BJ (cell line): ENCODE results near the gene MDM2. TPM values are rescaled to one million over a fixed set of nuclear protein-coding genes. Genes with fewer than 3 reads are reported as not detected.

Source experiments
- CTCF ChIA-PET: fragments of 350-600 bp; formaldehyde crosslinking; extraction: SDS; loops from one replicate; lab custom pipeline; 2021; ENCODE audit warnings: antibody characterized with exemption, inconsistent platforms; lab: Yijun Ruan, JAX
- POLR2A ChIA-PET: fragments of 300-600 bp; sonication (Branson Sonifier 250); formaldehyde crosslinking; extraction: SDS; loops from one replicate; lab custom pipeline; 2021; ENCODE audit warnings: antibody characterized with exemption; lab: Charles Lee
- DNase-seq: peaks from one replicate; pipeline ENCODE4 v3.0.0-alpha.2; 2011; ENCODE audit warnings: low read depth
- H3K27me3 ChIP-seq: 2 replicates; pipeline ENCODE4 v1.6.0; 2011; ENCODE audit warnings: low read length; ENCODE audit not compliant: control insufficient read depth, insufficient read depth
- H3K36me3 ChIP-seq: 2 replicates; pipeline ENCODE4 v1.5.1; 2011; ENCODE audit warnings: low read length; ENCODE audit not compliant: control insufficient read depth, insufficient read depth
- H3K4me3 ChIP-seq: 2 replicates; pipeline ENCODE4 v1.5.1; 2011; ENCODE audit warnings: low read depth, mild to moderate bottlenecking, control low read depth, low read length
- polyA plus RNA-seq: library from polyadenylated mRNA; depleted of rRNA; stranded (reverse); fragments of >200 nt; gene quantifications from 2 replicates; pipeline ENCODE4 v1.2.3, GENCODE V29; 2011
- TF ChIP-seq, protein P1 (sequence below): IDR thresholded peaks from 2 replicates; pipeline ENCODE4 v1.5.1; 2011; ENCODE audit warnings: low read depth, mild to moderate bottlenecking, control low read depth, inconsistent platforms, low read length, moderate library complexity; ENCODE audit not compliant: insufficient read depth

Gene MDM2
- polyA plus RNA-seq, 1 experiment, result 15.1 TPM

DNA sequence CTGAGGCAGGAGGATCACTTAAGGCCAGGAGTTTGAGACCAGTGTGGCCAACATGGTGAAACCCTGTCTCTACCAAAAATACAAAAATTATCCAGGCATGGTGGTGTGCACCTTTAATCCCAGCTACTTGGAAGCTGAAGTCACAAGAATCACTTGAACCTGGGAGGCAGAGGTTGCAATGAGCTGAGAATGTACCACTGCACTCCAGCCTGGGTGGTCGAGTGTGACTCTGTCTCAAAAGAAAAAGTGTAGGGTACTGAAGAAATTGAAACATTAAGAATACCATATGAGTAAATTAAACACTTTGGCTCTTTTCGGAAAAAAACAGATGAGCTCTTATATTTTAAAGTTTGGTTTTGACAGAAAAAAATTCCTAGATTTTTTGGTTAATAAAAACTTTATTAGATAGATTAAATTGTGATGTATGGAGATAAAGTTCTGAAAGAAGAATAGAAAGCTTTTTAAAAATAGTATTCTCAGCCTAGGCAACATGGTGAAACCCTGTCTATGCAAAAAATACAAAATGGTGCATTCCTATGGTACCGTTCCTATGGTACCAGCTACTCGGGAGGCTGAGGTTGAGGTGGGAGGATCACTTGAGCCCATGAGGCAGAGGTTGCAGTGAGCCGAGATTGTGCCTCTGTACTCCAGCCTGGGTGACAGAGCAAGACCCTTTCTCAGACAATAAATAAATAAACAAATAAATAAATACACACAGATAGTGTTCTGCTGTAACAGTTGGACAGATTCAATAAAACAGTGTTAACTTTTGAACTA lies 20.1 kb downstream of the MDM2 start:
- no peak for DNase-seq
- H3K36me3 ChIP-seq, result peaks cover 19% of the 10 kb centered on the region
- H3K4me3 ChIP-seq, result no peak overlapping the region
- CTCF ChIA-PET, result interaction anchor here (0.6 to 1.1 kb wide), 3 partner anchors 9 to 57 kb away, joined by 3 to 4 read pairs (median 3); no protein-coding TSS in a partner anchor
- TF ChIP-seq, protein P1, sequence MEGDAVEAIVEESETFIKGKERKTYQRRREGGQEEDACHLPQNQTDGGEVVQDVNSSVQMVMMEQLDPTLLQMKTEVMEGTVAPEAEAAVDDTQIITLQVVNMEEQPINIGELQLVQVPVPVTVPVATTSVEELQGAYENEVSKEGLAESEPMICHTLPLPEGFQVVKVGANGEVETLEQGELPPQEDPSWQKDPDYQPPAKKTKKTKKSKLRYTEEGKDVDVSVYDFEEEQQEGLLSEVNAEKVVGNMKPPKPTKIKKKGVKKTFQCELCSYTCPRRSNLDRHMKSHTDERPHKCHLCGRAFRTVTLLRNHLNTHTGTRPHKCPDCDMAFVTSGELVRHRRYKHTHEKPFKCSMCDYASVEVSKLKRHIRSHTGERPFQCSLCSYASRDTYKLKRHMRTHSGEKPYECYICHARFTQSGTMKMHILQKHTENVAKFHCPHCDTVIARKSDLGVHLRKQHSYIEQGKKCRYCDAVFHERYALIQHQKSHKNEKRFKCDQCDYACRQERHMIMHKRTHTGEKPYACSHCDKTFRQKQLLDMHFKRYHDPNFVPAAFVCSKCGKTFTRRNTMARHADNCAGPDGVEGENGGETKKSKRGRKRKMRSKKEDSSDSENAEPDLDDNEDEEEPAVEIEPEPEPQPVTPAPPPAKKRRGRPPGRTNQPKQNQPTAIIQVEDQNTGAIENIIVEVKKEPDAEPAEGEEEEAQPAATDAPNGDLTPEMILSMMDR, result no peak
- H3K27me3 ChIP-seq, result no peaks in the 10 kb centered on the region
- POLR2A ChIA-PET, result no interaction called here

DNA sequence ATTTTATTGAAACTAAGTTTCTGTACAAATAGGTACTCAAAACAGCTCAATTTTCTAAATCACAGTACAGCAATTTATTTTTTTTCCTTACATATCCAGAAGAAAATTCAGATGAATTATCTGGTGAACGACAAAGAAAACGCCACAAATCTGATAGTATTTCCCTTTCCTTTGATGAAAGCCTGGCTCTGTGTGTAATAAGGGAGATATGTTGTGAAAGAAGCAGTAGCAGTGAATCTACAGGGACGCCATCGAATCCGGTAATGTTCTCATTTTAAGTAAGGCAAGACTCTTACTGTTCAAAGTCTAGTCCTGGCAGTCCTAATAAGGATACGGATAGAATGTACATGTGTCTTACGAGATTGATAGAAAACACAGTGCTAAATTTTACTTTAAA lies 20.7 kb downstream of the MDM2 start:
- ChIA-PET POLR2A (no interaction called here), CTCF (interaction anchor here (0.6 to 1.1 kb wide), 2 partner anchors 9 to 57 kb away, joined by 3 read pairs; no protein-coding TSS in a partner anchor)
- H3K27me3 ChIP-seq, result no peaks in the 10 kb centered on the region
- H3K4me3 ChIP-seq, result no peak overlapping the region
- DNase-seq, result no peak
- TF ChIP-seq, protein P1, result no peak
- peaks cover 17% of the 10 kb centered on the region for H3K36me3 ChIP-seq

DNA sequence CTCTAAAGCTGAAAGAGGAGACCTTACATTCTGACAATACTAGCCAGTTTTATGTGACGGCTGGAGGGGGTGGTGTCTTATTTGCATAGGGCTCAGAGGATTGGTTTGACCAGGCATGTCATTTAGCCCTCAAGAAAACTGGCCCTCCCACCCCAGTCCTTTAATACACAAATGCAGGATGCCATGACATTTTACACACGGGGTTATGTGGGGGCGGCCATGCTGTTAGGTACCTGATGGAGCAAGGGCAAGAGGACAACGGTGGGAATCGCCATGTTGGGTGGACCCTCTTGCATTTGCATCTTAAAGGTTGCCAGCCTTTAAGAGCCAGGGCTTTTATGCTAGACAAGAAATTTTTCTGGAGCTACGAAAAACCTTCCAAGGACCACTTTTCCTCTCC lies 23.3 kb downstream of the MDM2 start:
- no peak for DNase-seq
- Histone ChIP-seq H3K36me3 (peaks cover 14% of the 10 kb centered on the region), H3K4me3 (no peak overlapping the region), H3K27me3 (no peaks in the 10 kb centered on the region)
- CTCF ChIA-PET, result interaction anchor here (1.0 to 2.9 kb wide), 7 partner anchors 10 to 19 kb away, joined by 3 to 33 read pairs (median 4); no protein-coding TSS in a partner anchor
- POLR2A ChIA-PET, result no interaction called here
- TF ChIP-seq, protein P1, result no peak

DNA sequence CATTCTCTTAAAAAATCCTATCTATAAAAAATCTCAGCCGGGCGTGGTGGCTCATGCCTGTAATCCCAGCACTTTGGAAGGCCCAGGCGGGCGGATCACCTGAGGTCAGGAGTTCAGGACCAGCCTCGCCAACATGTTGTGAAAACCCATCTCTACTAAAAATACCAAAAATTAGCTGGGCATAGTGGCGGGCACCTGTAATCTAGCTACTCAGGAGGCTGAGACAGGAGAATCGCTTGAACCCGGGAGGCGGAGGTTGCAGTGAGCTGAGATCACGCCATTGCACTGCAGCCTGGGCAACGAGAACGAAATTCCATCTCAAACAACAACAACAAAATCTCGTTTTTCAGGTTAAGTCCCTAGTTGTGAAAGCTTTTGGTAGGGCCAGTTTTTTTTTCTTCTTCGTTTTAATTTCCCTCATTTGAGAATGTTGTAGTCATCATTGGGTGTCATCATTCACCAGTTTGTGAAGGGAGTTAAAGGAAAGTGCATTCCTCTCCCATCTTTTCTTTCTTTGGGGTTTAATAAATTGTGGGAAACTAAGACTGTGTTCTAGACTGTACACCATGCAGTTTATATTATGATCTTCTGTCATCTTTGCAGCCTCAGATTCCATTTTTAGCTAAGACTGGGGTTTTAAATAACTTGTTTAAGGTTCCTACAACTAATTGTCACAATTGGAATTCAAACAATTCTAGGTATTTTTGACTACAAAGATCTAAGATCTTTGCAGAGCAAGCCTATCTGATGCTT lies 23.9 kb downstream of the MDM2 start:
- no peaks in the 10 kb centered on the region for H3K27me3 ChIP-seq
- no peak for DNase-seq
- ChIA-PET POLR2A (interaction anchor here (0.7 kb wide), 1 partner anchor 68 kb away, joined by 3 read pairs; no protein-coding TSS in a partner anchor), CTCF (interaction anchor here (1.0 to 2.9 kb wide), 3 partner anchors 11 to 17 kb away, joined by 3 to 33 read pairs (median 6); no protein-coding TSS in a partner anchor)
- no peak overlapping the region for H3K4me3 ChIP-seq
- TF ChIP-seq, protein P1, result no peak
- H3K36me3 ChIP-seq, result peaks cover 14% of the 10 kb centered on the region

DNA sequence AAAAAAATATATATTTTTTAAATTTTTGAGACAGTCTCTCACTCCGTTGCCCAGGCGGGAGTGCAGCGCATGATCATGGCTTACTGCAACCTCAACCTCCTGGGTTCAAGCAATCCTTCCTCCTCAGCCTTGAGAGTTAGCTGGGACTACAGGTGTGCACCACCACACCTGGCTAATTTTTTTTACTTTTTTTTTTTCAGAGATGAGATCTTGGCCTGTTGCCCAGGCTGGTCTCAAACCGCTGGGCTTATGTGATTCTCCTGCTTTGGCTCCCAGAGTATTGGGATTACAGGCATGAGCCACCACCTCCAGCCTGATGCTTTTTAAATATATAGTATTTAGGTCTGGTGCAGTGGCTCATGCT lies 24.5 kb downstream of the MDM2 start:
- ChIA-PET POLR2A (interaction anchor here (0.7 kb wide), 1 partner anchor 69 kb away, joined by 3 read pairs; no protein-coding TSS in a partner anchor), CTCF (interaction anchor here (1.0 kb wide), 1 partner anchor 18 kb away, joined by 3 read pairs; no protein-coding TSS in a partner anchor)
- Histone ChIP-seq H3K4me3 (no peak overlapping the region), H3K27me3 (no peaks in the 10 kb centered on the region), H3K36me3 (peaks cover 14% of the 10 kb centered on the region)
- no peak for DNase-seq
- TF ChIP-seq, protein P1, result no peak
